ENCODE data around the gene C3orf33. TPM values are rescaled to one million over a fixed set of nuclear protein-coding genes. Genes with fewer than 3 reads are reported as not detected.

The C3orf33 gene
- total and polyA plus RNA-seq, 8 donors = 0.72 to 5.5 (median 1.5) TPM; not detected in 1

DNA sequence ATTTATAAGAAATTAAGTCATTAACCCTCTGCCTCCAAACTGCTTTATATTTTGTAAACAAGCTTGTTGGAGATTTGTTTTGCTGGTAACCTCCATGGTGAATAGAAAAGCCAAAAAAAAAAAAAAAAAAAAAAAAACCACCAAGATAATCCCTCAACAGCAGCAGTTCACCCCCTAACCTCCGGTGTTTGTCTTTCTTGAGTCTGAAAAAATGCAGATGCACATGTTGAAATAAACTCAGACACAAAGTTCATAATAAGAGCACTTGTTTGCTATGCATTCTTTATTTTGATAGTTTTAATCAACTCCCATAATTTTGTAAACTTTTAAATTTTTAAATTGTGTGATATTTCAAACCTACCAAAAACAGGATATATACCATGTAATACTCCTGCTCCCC, 59.4 kb downstream of the C3orf33 start:
- H3K27ac ChIP-seq = no peak overlapping the region

DNA sequence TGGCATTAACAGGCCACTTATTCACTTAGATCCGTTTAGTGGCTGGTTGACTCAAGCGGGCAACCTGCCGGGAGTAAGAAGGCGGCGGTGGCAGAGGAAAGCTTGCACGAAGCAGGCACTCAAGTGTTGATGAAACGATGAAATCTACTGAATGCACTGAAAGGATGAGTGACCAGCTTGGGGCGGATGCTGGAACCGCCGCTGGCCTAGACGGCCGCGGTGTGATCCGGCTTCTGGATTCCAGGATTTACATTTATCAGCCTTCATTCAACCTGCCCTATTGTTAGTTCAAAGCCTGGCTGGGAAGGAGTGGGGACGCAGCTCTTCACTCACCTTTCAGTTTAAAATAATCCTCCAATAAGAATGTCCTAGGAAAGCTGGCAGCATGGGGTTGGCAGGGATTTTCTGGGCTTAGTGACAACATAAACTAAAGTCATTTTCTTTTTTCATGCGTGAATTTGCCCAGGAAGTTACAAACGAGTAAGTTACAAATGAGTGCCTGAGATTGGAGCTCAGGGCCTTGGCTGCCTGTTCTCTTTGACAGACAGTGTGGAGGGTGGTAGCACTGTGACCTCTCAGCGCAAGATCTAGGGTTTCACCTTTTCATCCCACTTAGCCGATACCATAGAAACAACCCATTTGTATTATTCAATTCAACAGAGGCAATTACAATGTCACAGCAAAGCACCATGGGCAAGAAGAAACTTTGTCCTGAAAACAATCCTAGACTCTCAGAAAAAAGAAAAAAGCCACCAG, 60.1 kb downstream of the C3orf33 start:
- TF ChIP-seq EP300 (IDR thresholded peaks at IDR 0.05) = no peak
- TF ChIP-seq POLR2AphosphoS5 (IDR thresholded peaks at IDR 0.05) = no peak
- no peak for TF ChIP-seq POLR2A (IDR thresholded peaks at IDR 0.05)
- TF ChIP-seq, protein P1, sequence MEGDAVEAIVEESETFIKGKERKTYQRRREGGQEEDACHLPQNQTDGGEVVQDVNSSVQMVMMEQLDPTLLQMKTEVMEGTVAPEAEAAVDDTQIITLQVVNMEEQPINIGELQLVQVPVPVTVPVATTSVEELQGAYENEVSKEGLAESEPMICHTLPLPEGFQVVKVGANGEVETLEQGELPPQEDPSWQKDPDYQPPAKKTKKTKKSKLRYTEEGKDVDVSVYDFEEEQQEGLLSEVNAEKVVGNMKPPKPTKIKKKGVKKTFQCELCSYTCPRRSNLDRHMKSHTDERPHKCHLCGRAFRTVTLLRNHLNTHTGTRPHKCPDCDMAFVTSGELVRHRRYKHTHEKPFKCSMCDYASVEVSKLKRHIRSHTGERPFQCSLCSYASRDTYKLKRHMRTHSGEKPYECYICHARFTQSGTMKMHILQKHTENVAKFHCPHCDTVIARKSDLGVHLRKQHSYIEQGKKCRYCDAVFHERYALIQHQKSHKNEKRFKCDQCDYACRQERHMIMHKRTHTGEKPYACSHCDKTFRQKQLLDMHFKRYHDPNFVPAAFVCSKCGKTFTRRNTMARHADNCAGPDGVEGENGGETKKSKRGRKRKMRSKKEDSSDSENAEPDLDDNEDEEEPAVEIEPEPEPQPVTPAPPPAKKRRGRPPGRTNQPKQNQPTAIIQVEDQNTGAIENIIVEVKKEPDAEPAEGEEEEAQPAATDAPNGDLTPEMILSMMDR (IDR thresholded peaks at IDR 0.05) = no peak
- WGBS, 5 donors = 14 to 27% (median 23%) methylated on average over 19 of the region's 19 CpGs
- intact Hi-C loops (cut with DNase I; ENCODE audit: low total_unique reads) = no loop called here
- H3K27me3 ChIP-seq = peaks cover 0 to 22% (median 21%) of the 10 kb centered on the region in 3 donors
- no peaks in the 10 kb centered on the region for H3K36me3 ChIP-seq
- peak overlapping the region in 2 of 5 donors; percentile 5 to 25 for H3K27ac ChIP-seq
- H3K4me1 ChIP-seq = peaks cover 0 to 35% (median 24%) of the 10 kb centered on the region in 4 donors
- peak; percentile 32 to 64 for DNase-seq
- H3K9me3 ChIP-seq = no peaks in the 10 kb centered on the region
- peak overlapping the region; percentile 62 to 74 (median 69) for H3K4me3 ChIP-seq

More for the DNA sequence above, 59.4 kb downstream of the C3orf33 start:
- TF ChIP-seq EP300 (IDR thresholded peaks at IDR 0.05) = no peak
- TF ChIP-seq POLR2A (IDR thresholded peaks at IDR 0.05) = no peak
- TF ChIP-seq, protein P1 (IDR thresholded peaks at IDR 0.05) = no peak
- TF ChIP-seq POLR2AphosphoS5 (IDR thresholded peaks at IDR 0.05) = no peak
- DNase-seq = no peak
- WGBS, 5 donors = 75 to 84% (median 82%) methylated on average over 1 of the region's 1 CpG
- intact Hi-C loops (cut with DNase I; ENCODE audit: low total_unique reads) = no loop called here
- Histone ChIP-seq H3K9me3 (no peaks in the 10 kb centered on the region), H3K4me3 (no peak overlapping the region), H3K36me3 (no peaks in the 10 kb centered on the region), H3K27me3 (peaks cover 0 to 22% (median 21%) of the 10 kb centered on the region in 3 donors), H3K4me1 (peaks cover 0 to 35% (median 24%) of the 10 kb centered on the region in 4 donors)

DNA sequence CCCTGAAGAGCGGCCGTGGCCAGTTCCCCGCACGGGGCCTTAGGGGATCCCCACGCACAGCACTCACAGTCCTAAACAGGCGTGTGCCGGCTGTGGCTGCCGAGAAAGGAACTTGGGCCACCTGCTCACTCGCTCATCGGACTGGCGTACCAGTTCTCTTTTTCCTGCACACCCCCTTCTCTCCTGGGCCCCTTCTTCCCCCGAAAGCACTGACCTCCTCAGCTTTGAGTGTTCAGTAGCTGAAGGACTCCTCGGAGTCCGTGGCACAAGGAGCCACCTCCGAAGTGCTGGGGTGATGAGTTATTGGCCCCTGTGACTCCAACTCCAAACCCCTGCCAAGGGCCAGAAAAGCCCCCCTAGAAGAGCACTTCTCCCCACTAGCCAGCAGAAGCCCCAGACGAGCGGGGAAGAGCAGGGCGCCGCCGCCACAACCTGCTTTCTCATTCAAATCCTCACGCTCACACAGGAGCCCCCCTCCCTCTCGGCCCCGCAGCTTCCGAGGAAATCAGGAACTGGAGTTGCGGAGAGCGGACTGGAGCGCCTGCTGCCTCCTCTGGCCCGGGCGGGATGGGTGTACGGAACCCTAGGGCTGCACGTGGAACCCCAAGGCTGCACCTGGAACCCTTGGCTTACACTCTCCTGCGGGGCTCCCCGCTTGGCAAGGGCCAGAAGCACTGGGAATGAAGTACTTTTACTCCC, 61.3 kb downstream of the C3orf33 start, which contains the start of gene PLCH1:
TSS of gene PLCH1 (minus strand) at position 446 of the 699 bp plus-strand sequence. CDS start 40,847 bp downstream, outside the sequence.
- peak; percentile 74 to 91 for DNase-seq
- TF ChIP-seq POLR2A (IDR thresholded peaks at IDR 0.05) = no peak
- no peak for TF ChIP-seq EP300 (IDR thresholded peaks at IDR 0.05)
- TF ChIP-seq, protein P1 (IDR thresholded peaks at IDR 0.05) = no peak
- Histone ChIP-seq H3K4me3 (peak within 1 kb of the TSS; percentile 62 to 74 (median 69)), H3K4me1 (peaks cover 0 to 35% (median 24%) of the 10 kb centered on the region in 4 donors), H3K9me3 (no peaks in the 10 kb centered on the region), H3K27me3 (peaks cover 0 to 22% (median 21%) of the 10 kb centered on the region in 3 donors), H3K36me3 (no peaks in the 10 kb centered on the region), H3K27ac (peak within 1 kb of the TSS; percentile 15 to 77 (median 66))
- 0 to 2% (median 1%) methylated on average over 29 to 33 of the region's 33 CpGs for WGBS, 5 donors
- intact Hi-C loops (cut with DNase I; ENCODE audit: low total_unique reads) = no loop called here

DNA sequence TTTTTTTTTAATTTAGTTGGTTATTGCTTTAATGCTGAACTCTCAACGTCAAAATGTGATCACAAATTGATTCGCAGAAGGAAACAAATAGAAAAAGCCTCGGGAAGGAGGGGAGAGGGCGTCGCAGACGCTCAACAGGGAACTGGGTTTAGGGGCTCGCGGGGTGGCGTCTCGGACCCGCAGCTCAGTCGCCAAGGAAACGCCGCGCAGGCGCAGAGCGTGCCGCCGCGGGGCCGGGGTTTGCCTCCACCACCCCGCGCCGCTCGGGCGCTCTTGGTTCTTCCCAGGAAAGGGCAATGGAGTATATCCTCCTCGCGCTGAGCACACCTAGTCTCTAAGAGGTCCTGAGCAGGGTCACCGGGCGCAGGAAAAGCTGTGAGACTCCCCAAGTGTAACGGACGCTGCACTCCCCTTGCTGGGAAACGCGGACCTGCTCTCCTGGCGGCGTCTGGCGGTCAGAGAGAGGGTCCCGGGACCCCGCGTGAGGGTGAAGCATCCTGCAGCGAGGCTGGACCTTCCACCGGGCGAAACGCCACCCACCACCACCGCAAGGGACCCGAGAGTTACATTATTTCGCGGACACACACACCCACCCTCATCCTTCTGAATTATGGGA, 62.0 kb downstream of the C3orf33 start:
- TF ChIP-seq POLR2AphosphoS5 (IDR thresholded peaks at IDR 0.05) (peak in 1 of 3 donors; percentile 36), EP300 (IDR thresholded peaks at IDR 0.05) (no peak), POLR2A (IDR thresholded peaks at IDR 0.05) (no peak)
- TF ChIP-seq, protein P1 (IDR thresholded peaks at IDR 0.05) = no peak
- H3K4me1 ChIP-seq = peaks cover 0 to 35% (median 26%) of the 10 kb centered on the region in 4 donors
- H3K9me3 ChIP-seq = no peaks in the 10 kb centered on the region
- 1% methylated on average over 33 to 48 of the region's 48 CpGs for WGBS, 5 donors
- DNase-seq = peak; percentile 71 to 89
- H3K36me3 ChIP-seq = no peaks in the 10 kb centered on the region
- peak overlapping the region; percentile 62 to 74 (median 69) for H3K4me3 ChIP-seq
- intact Hi-C loops (cut with DNase I; ENCODE audit: low total_unique reads) = no loop called here
- H3K27me3 ChIP-seq = peaks cover 0 to 22% (median 21%) of the 10 kb centered on the region in 3 donors
- H3K27ac ChIP-seq = peak overlapping the region; percentile 15 to 77 (median 66)

Data from stomach (tissue), 9 donors.